HG02943 (cell line): ENCODE results near the gene MYH7.

Source experiments
- ATAC-seq: cut with Tn5 transposase; IDR thresholded peaks from one replicate; pipeline ENCODE4 v1.9.1; 2021; ENCODE audit warnings: mild to moderate bottlenecking, low read depth, moderate library complexity; ENCODE audit not compliant: unreplicated experiment

The MYH7 gene

DNA sequence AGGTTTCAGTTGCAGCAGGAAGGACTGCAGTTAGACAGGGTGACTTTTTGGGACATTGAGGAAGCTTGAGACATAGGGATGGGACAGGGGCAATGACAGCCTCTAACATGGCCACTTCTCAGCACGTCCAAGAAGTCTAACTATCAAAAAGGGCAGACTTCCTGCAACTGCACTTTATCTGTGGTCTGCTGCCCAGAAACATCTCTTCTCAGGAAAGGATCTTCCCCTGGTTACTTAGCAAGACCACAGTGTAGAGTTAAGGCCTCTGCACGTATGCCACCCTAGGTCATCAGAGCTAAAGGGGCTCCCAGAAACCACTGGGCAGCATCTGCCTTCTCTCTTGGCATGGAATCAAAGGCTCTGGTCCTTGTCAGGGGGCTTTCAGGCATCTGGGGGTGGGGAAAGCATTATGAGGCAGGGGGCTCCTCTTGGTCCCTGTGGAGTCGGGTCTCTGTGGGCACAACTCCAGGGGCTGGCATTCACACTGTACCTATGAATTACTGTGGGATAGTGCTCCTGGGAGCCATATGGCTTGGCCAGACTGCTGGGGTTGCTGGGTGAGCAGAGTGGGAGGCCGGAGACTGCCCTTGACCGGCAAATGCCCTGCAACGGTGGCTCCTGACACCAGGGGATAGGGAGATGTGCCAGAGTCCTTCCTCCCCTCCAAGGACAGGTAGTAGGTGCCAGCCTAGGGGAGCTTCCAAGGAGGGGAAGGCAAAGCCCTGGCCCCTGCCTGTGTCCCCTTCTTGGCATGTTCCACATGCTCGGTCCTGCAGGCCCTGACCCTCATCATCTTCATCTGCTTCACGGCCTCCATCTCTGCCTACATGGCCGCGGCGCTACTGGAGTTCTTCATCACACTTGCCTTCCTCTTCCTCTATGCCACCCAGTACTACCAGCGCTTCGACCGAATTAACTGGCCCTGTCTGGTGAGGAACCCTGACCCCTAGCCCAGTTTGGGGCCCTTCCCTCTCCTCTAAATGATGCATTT is 57.6 kb downstream of the MYH7 start:
- ATAC-seq, result no peak

DNA sequence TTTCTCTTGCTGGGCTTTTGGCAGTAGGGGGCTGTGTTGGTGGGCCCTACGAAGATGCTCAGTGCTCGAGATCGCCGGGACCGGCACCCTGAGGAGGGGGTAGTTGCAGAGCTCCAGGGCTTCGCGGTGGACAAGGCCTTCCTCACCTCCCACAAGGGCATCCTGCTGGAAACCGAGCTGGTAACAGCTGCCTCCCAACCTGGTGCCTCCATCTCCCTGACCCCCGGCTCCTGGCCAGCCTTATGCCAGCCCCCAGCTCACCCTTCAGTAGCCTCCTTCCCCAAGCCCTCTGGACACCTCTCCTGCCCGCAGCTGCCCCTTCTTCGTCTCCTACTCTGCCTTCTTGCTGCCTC is 58.3 kb downstream of the MYH7 start:
- no peak for ATAC-seq

DNA sequence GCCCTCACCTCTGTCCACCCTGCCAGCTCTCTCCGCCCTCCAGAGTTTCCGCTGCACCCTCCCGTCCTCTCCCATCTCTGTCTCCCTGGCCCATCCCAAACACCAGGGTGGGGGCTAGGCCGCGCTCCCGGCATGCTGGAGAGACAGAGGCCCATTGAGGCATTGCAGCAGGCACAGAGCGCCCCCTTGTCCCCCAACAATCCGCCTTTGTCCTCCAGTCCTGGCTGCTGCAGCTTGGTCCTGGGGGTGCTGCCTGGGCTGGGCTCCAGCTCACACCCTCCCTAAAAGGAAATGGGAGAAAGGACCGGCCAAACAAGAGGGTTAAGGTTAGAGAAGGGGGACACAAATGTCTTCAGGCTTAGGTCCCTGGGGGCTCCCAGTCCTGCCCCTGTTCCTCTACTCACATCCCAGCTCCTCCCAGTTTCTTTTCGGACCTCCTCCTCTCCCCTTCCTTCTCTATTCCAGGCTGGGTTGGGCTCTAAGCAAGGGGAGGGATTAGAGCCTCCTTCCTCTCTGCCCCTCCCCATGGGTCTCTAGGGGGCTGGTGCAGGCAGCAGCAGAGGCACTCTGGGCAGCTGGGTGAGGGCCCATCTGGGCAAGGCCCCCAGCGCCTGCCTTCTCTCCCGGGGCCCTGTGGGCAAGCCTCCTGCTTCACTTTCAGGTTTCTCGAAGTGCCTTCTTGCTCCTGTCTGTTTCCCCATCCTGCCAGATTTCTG is 58.8 kb downstream of the MYH7 start, which contains the start of gene CMTM5:
Gene CMTM5, plus strand, starts transcription at position 565 of the 716 bp plus-strand sequence. CDS start 206 bp downstream, outside the sequence.
- no peak for ATAC-seq

DNA sequence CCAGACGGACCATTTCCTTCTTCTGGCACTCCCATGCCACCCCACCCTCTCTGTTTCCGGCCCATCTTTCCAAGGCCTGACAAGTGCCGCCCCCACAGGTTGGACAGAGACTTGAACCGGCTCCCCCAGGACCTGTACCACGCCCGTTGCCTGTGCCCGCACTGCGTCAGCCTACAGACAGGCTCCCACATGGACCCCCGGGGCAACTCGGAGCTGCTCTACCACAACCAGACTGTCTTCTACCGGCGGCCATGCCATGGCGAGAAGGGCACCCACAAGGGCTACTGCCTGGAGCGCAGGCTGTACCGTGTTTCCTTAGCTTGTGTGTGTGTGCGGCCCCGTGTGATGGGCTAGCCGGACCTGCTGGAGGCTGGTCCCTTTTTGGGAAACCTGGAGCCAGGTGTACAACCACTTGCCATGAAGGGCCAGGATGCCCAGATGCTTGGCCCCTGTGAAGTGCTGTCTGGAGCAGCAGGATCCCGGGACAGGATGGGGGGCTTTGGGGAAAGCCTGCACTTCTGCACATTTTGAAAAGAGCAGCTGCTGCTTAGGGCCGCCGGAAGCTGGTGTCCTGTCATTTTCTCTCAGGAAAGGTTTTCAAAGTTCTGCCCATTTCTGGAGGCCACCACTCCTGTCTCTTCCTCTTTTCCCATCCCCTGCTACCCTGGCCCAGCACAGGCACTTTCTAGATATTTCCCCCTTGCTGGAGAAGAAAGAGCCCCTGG is 59.8 kb downstream of the MYH7 start:
- no peak for ATAC-seq

DNA sequence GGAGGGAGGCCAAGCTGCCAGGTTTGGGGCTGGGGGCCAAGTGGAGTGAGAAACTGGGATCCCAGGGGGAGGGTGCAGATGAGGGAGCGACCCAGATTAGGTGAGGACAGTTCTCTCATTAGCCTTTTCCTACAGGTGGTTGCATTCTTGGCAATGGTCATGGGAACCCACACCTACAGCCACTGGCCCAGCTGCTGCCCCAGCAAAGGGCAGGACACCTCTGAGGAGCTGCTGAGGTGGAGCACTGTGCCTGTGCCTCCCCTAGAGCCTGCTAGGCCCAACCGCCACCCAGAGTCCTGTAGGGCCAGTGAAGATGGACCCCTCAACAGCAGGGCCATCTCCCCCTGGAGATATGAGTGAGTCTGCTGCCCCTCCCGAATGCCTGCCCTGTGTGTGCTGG is 62.4 kb downstream of the MYH7 start:
- no peak for ATAC-seq

DNA sequence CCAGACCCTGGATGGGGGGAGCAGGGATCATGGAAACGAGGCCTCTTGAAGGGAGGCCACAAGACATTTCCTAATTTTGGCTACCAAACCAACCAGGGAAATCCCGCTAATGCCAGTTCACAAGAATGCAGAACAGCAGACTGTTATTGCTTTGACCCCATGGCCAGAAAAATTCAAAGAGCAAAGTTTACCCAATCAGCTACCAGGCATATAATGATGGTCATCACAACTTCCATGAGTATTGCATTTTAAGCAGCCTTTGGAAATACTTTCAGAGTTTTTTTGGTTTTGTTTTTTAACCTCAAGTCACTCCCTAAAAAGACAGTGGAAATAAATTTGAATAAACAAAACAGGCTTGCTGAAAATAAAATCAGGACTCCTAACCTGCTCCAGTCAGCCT is 63.0 kb downstream of the MYH7 start, which contains the start of gene IL25:
Gene IL25, plus strand, starts transcription at position 301 of the 400 bp plus-strand sequence.
- ATAC-seq, result no peak

DNA sequence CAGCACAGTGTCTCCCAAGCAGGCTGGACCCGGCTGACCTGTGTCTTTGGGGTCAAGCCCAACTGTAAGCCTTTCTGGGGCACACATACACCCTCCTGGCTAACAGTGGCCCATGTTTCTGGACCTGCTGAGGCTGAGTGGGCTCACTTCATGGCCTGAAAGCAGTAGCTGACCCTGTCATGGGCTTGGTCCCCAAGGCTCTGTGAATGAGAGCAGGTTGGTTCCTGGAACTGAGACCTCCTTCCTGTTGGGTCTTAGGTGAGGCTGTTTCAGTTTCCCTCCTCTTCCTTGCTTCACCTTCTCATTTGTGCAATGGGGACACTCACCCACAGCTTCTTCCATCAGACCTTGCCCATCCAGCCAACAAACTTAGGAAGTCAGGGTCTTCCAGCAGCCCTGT is 63.6 kb downstream of the MYH7 start:
- no peak for ATAC-seq

DNA sequence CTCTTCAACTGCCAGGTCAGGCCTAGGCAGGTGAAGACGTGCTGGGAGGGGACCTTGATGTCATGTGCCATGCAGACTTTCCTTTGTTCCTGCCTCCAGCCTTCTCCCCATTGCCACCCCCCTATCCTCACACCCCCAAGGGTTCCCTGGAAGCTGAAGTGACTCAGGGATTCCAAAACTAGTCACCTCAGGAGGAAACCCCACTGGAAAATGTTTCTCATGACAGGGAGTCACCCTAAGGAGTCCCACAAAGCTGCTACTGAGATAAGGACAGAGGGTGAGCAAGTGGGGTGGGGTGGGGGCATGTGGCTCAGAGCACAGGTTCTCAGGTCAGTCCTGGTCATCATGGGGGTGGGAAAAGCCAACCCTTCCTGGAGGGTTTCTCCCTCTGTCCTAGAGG is 65.2 kb downstream of the MYH7 start:
- ATAC-seq, result no peak

DNA sequence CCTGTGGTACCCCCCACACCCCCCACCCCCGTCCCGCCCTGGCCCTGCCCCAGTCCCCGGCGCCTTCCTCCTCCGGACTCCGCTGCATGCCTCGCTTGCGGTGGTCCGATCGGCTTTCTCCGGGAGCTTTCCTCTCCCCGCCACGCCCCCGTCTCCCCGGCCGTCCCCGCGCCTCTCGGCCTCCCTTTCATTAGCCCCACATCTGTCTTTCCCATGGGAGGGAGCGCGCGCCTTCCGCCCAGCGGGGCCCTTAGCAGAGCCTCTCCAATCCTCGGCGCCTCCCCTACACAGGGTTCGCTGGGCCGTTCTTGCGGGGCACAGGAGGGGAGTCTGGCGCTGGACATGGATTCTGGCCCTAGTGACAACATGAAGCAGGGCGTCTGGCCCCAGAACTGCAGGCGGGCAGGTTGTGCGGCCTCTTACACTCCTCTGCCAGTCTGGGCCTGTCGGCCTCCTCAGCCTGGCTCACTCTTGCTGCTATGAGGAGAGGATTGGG is 69.0 kb downstream of the MYH7 start:
- no peak for ATAC-seq

DNA sequence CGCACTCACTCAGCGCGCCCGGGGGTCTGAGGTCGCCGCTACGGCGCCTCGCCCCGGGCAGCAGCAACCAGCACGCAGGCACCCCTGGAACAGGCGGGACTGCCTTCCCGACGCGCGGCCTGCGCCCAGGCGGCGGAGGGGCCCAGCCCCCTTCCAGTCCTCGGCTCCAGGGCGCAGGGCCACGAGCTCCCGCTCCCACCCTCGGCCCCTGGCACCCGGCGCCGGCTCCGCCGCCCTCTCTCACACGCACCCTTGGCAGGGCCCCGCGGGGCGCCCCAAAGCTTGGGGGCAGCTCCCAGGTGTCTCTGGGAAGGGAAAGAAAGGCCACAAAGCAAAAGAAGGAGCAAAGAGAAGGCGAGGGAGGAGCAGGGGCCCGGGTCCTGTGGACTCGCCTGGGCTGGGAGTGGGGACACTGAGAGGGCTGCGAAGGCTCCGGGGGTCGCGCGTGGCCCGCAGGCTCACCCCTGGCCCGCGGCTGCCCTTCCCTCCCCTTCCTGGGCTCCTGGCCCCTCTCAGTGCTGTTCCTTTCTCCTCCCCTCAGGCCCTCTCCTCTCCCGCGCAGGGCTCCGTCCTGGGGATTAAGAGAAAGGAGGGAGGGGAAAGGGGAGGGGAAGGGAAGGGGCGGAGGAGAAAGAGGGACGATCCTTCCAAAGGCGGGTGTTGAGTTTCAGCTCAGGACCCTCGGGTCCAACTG is 69.6 kb downstream of the MYH7 start:
- ATAC-seq, result no peak

DNA sequence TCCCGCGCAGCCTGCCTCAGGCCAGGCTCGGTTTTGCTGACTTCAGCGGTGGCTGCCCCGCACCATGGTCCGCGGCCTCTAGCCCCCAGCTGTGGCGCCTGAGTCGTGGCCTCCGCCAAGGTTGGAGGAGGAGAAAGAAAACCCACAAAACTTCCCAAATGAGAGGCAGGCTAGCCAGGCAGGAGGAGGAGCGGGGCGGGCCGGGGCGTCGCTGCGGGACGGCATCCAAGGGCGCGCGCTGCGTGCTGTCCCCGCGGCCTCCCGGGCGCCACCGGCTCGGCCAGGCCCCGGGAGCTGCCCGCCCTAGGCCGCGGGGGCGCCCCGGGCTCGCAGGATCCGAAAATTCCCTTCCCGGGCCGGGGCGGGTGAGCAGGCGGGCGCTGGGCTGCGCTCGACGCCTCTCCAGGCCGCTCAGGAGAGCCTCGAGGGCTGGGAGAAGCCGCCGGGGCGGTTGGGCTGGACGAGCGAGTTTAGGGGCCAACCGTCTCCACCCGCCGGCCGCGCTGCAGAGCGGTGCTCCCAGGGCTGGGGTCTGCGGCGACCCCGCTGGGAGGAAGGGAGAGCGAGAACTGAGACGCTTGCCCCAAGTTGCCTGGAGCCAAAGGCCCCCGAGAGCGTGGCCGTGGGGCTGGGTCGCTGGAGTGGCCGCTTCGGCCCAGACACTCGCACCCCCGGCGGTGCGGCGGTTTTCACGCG is 70.3 kb downstream of the MYH7 start, which contains the start of gene EFS:
Gene EFS, minus strand, starts transcription at position 137 of the 696 bp plus-strand sequence. CDS start 147 bp downstream, outside the sequence.
- no peak for ATAC-seq

DNA sequence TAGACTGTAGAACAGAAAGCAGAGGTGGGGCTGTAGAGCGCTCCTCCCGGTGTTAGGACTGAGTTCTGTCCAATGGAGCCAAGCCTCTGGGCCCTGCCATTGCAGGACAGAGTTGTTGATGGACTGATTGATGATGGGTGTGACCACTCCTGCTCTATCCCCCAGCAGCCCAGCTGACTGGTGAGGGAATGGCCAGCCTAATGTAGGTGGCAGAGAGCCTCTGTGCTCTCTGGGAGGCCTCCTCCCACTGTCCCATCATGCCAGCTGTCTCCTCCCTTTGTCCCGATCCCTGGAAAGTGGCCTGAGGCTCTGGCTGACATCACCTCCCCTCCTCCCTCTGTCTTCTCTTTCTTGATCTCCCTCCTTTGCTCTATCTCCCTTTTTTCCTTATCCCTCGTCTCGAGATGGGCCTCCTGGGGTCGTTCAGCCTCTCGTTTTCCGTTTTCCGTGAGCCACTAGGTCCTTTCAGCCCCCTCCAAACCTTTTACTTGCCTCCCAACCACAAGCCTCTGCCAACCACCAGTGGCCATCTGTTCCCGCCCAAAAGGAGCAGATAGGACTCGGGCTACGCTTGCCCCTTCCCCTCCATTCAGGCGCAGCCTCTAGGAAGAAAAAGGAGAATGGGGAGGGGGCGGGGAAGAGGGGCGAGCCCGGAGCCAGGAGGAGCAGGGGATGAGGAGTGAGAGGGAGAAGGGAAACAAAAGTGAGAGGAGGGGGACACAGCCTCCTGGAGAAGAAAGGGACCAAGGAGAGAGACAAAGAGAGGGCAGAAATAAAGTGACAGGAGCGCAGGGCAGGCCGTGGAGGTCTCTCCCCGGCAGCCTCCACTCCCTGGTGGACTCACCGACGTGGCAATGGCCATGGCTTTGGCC is 71.1 kb downstream of the MYH7 start:
- no peak for ATAC-seq
